ENCODE results near the gene ASPDH. TPM values are rescaled to one million over a fixed set of nuclear protein-coding genes. Genes with fewer than 3 reads are reported as not detected.
A peak's percentile ranks its signal among the peaks of the same experiment; 100 is the strongest.
"Not testable (repeated sequence)": the region's sequence is repeated elsewhere in the genome, so short reads cannot be mapped to it uniquely, and the experiment has no call there.

ASPDH gene
- total RNA-seq, 1 donor from 2014 or later: not detected

GRCh38 chr19:50478901-50479715 lies 34.6 kb downstream of the ASPDH start:
- no peak for DNase-seq (ENCODE audit: low spot score)

- no peak for DNase-seq (ENCODE audit: low spot score)
These were observed 35.8 kb downstream of the ASPDH start for GRCh38 chr19:50477751-50478515.

- no peak for DNase-seq (ENCODE audit: low spot score)
These were observed 36.8 kb downstream of the ASPDH start for GRCh38 chr19:50476907-50477238.

GRCh38 chr19:50476224-50476906 lies 37.3 kb downstream of the ASPDH start, which contains the start of the genes EMC10 and GARIN5A:
EMC10 (plus strand) TSS chr19:50476507; CDS start chr19:50476545, 38 bp downstream.
GARIN5A (minus strand) TSS chr19:50476848; CDS start chr19:50476388, 460 bp downstream.
- peak; percentile 93 for DNase-seq (ENCODE audit: low spot score)

- no peak for DNase-seq (ENCODE audit: low spot score)
These were observed 37.9 kb downstream of the ASPDH start for GRCh38 chr19:50475736-50476223.

GRCh38 chr19:50475101-50475568 lies 38.6 kb downstream of the ASPDH start:
- no peak for DNase-seq (ENCODE audit: low spot score)

- not testable (repeated sequence) for DNase-seq (ENCODE audit: low spot score)
These were observed 40.4 kb downstream of the ASPDH start for GRCh38 chr19:50473336-50473735.

GRCh38 chr19:50468818-50469217 lies 44.9 kb downstream of the ASPDH start:
- no peak for DNase-seq (ENCODE audit: low spot score)

- DNase-seq (ENCODE audit: low spot score): no peak
These were observed 46.1 kb downstream of the ASPDH start for GRCh38 chr19:50467566-50467965.

- no peak for DNase-seq (ENCODE audit: low spot score)
These were observed 47.0 kb downstream of the ASPDH start for GRCh38 chr19:50466706-50467039.

GRCh38 chr19:50465986-50466705 lies 47.6 kb downstream of the ASPDH start:
- no peak for DNase-seq (ENCODE audit: low spot score)

GRCh38 chr19:50465000-50465399 lies 48.7 kb downstream of the ASPDH start:
- DNase-seq (ENCODE audit: low spot score): no peak

- no peak for DNase-seq (ENCODE audit: low spot score)
These were observed 49.4 kb downstream of the ASPDH start for GRCh38 chr19:50464348-50464747.

- no peak for DNase-seq (ENCODE audit: low spot score)
These were observed 50.7 kb downstream of the ASPDH start for GRCh38 chr19:50462970-50463369.

Other genes starting within 250 kb of the ASPDH start
- 22.4 TPM for gene KCNC3, start 184.5 kb downstream of the ASPDH start, total RNA-seq
- gene NAPSA, start 148.3 kb downstream of the ASPDH start, total RNA-seq: 1.1 TPM
- 64.5 TPM for gene NR1H2, start 137.5 kb downstream of the ASPDH start, total RNA-seq
- 17.0 TPM for gene POLD1, start 129.6 kb downstream of the ASPDH start, total RNA-seq
- gene SPIB, start 95.0 kb downstream of the ASPDH start, total RNA-seq: 0.96 TPM
- 0.52 TPM for gene MYBPC2, start 81.0 kb downstream of the ASPDH start, total RNA-seq
- 94.0 TPM for gene EMC10, start 37.4 kb downstream of the ASPDH start, total RNA-seq
- gene GARIN5A, start 37.1 kb downstream of the ASPDH start, total RNA-seq: 1.9 TPM
- 26.6 TPM for gene JOSD2, start 2.7 kb downstream of the ASPDH start, total RNA-seq
- gene LRRC4B, start 54.5 kb upstream of the ASPDH start, total RNA-seq: 4.7 TPM
- gene SYT3, start 126.0 kb upstream of the ASPDH start, total RNA-seq: 0.96 TPM
- 1.6 TPM for gene C19orf81, start 135.5 kb upstream of the ASPDH start, total RNA-seq
- 0.29 TPM for gene SHANK1, start 205.9 kb upstream of the ASPDH start, total RNA-seq
- gene CLEC11A, start 209.5 kb upstream of the ASPDH start, total RNA-seq: 8.1 TPM

Data from ureter (tissue), 1 donor.